ENCODE data around the gene CYBC1. TPM values are rescaled to one million over a fixed set of nuclear protein-coding genes. Genes with fewer than 3 reads are reported as not detected.

CYBC1 gene
- total and polyA plus RNA-seq, 2 of the 8 experiments (the other 6 are each of a cell fraction or from before 2014, with no cell fraction given), result 74.6 to 81.4 TPM

DNA sequence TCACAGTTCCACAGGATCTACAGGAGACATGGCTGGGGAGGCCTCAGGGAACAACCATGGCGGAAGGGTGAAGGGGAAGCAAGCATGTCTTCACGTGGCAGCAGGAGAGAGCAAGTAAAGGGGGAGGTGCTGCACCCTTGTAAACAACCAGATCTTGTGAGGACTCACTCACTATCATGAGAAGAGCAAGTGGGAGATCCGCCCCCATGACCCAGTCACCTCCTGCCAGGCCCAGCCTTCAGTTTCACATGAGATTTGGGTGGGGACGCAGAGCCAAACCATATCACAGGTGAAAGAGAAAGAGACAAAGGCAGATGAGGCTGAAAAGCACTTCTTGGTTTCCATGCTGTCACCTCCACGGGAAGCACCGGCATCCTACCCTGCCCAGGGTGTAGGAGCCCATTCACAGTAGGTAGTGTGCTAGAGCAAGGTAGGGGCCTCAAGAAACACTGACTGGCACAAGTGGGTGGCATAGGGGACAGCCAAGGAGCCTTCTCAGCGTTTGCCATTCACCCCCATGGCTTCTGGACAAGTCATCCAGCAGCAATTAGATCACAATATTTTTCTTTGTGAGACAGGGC, 14.6 kb upstream of the CYBC1 start:
- Histone ChIP-seq H3K27ac (ENCODE audit: low read depth, low read length) (no peak overlapping the region), H4K91ac (replicated peaks; ENCODE audit: insufficient read length, low read length) (no peak overlapping the region)
- CTCF ChIA-PET (ENCODE audit: partially characterized antibody), result no interaction called here
- TF ChIP-seq KDM5A (IDR thresholded peaks at IDR 0.05; ENCODE audit: low read length) (no peak), RBBP5 (IDR thresholded peaks at IDR 0.05; ENCODE audit: borderline replicate concordance, low read depth, low read length) (no peak), PHF8 (conservative IDR thresholded peaks at IDR 0.05; ENCODE audit: low read depth, low read length) (no peak), SP4 (IDR thresholded peaks at IDR 0.05; ENCODE audit: low read length) (no peak), EZH2 (IDR thresholded peaks at IDR 0.05; ENCODE audit: low read depth, low read length, severe bottlenecking) (no peak), RNF2 (IDR thresholded peaks at IDR 0.05; ENCODE audit: borderline replicate concordance, low read depth, low read length, missing control alignments, poor library complexity, severe bottlenecking) (no peak), SP1 (IDR thresholded peaks at IDR 0.05; ENCODE audit: low read depth, low read length) (no peak), ATF2 (IDR thresholded peaks at IDR 0.05; ENCODE audit: low read length) (no peak), ZNF274 (IDR thresholded peaks at IDR 0.05; ENCODE audit: borderline replicate concordance, extremely low read depth, low read length) (no peak), CEBPB (IDR thresholded peaks at IDR 0.05; ENCODE audit: low read depth, low read length) (no peak)
- TF ChIP-seq, protein P1, sequence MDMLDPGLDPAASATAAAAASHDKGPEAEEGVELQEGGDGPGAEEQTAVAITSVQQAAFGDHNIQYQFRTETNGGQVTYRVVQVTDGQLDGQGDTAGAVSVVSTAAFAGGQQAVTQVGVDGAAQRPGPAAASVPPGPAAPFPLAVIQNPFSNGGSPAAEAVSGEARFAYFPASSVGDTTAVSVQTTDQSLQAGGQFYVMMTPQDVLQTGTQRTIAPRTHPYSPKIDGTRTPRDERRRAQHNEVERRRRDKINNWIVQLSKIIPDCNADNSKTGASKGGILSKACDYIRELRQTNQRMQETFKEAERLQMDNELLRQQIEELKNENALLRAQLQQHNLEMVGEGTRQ (IDR thresholded peaks at IDR 0.05; ENCODE audit: low read length), result no peak

More for the DNA sequence above, 14.6 kb upstream of the CYBC1 start:
- H3K23ac ChIP-seq (ENCODE audit: insufficient read length), result no peak overlapping the region
- no peak overlapping the region for H3K18ac ChIP-seq (ENCODE audit: extremely low read depth, low read length)
- H3K27me3 ChIP-seq (replicated peaks in 1 of 4; ENCODE audit: control insufficient read depth in 3 of 4, extremely low read depth in 1 of 4, insufficient read depth in 3 of 4, low read length in 3 of 4), result no peaks in the 10 kb centered on the region
- WGBS, 2 experiments (ENCODE audit: extremely low coverage in 1 of 2, insufficient coverage in 1 of 2, insufficient read length in 1 of 2, insufficient replicate concordance in 2 of 2, low coverage in 1 of 2, low lambda C conversion rate in 2 of 2, missing lambda C conversion rate in 1 of 2), result 90% methylated on average over 7 of the region's 7 CpGs; no CpG with 5 or more reads in 1 of the 2 experiments
- H3K23me2 ChIP-seq (ENCODE audit: low read depth, low read length), result no peaks in the 10 kb centered on the region
- no peak for DNase-seq (ENCODE audit: low read depth in 1 of 2, low spot score in 2 of 2)
- no peak overlapping the region for H3K14ac ChIP-seq (ENCODE audit: insufficient read length)
- no peak overlapping the region for H2BK5ac ChIP-seq (ENCODE audit: low read depth, low read length)
- H3K4ac ChIP-seq (replicated peaks; ENCODE audit: insufficient read length, low read depth, low read length), result no peak overlapping the region
- no peak overlapping the region for H3K9ac ChIP-seq (replicated peaks in 1 of 4; ENCODE audit: extremely low read depth in 1 of 4, low read depth in 3 of 4, low read length in 3 of 4)
- H3K79me1 ChIP-seq (ENCODE audit: low read depth, low read length), result 0 out of 2 replicates have a peak, but pooled peaks cover 2% of the 10 kb centered on the region
- no peak overlapping the region for H2BK12ac ChIP-seq (ENCODE audit: low read depth, low read length)
- H3K4me3 ChIP-seq (ENCODE audit: extremely low read depth in 1 of 4, insufficient read depth in 2 of 4, low read depth in 3 of 4, low read length in 4 of 4), result no peak overlapping the region
- H2BK20ac ChIP-seq (ENCODE audit: low read length), result no peak overlapping the region
- no peak overlapping the region for H4K8ac ChIP-seq (ENCODE audit: extremely low read depth, insufficient read depth, low read length)
- H3K56ac ChIP-seq (replicated peaks; ENCODE audit: insufficient read length, low read depth, low read length), result no peak overlapping the region
- no peaks in the 10 kb centered on the region for H3K79me2 ChIP-seq (ENCODE audit: control insufficient read depth in 1 of 2, insufficient read depth in 2 of 2, low read length in 2 of 2)
- no peak overlapping the region for H2BK120ac ChIP-seq (replicated peaks; ENCODE audit: low read depth, low read length)
- no peak for FAIRE-seq
- H3K36me3 ChIP-seq (ENCODE audit: control insufficient read depth in 2 of 4, insufficient read depth in 4 of 4, low read length in 3 of 4), result peaks cover 29 to 46% (median 35%) of the 10 kb centered on the region in 4 experiments
- no peaks in the 10 kb centered on the region for H3K4me1 ChIP-seq (replicated peaks in 1 of 4; ENCODE audit: control insufficient read depth in 3 of 4, insufficient read depth in 4 of 4, low read length in 3 of 4)
- no peaks in the 10 kb centered on the region for H3K9me3 ChIP-seq (ENCODE audit: insufficient read depth in 2 of 2, low read depth in 1 of 2, low read length in 1 of 2)
- POLR2A ChIA-PET (ENCODE audit: partially characterized antibody), result no interaction called here
- H2AFZ ChIP-seq (ENCODE audit: low read length), result no peak overlapping the region
- H3K4me2 ChIP-seq (ENCODE audit: insufficient read depth in 1 of 2, low read depth in 2 of 2, low read length in 2 of 2), result no peak overlapping the region
- H4K20me1 ChIP-seq (replicated peaks in 1 of 2; ENCODE audit: control insufficient read depth in 1 of 2, insufficient read depth in 2 of 2, low read length in 2 of 2), result peaks cover 3 to 14% of the 10 kb centered on the region in 2 experiments
- no peak overlapping the region for H4K5ac ChIP-seq (ENCODE audit: insufficient read length, low read depth, low read length)
- H2BK15ac ChIP-seq (ENCODE audit: low read length), result no peak overlapping the region
- no peak overlapping the region for H2AK5ac ChIP-seq (ENCODE audit: low read depth, low read length)

Measured in H1 (cell line).